Epithelial cell of proximal tubule (primary cell): Measurements from ENCODE around the gene ANOS1. TPM values are rescaled to one million over a fixed set of nuclear protein-coding genes. Genes with fewer than 3 reads are reported as not detected.

ENCODE experiments used
- DNase-seq: peaks from one replicate; pipeline ENCODE4 v3.0.0-alpha.2; 2011; ENCODE audit warnings: low read depth
- H3K4me3 ChIP-seq: 2 replicates; pipeline ENCODE4 v1.5.1; 2011; ENCODE audit warnings: low read depth, mild to moderate bottlenecking, low read length
- CTCF ChIP-seq: conservative IDR thresholded peaks from 2 replicates; pipeline ENCODE4 v1.5.1; 2012; ENCODE audit warnings: low read depth, mild to moderate bottlenecking, low read length
- total RNA-seq: library from RNA; depleted of rRNA; stranded (reverse); fragments of >200 nt; gene quantifications from 2 replicates; pipeline ENCODE4 v1.2.3, GENCODE V29; 2015

ANOS1 gene
- total RNA-seq, 1 donor from 2014 or later = 2.3 TPM

- TF ChIP-seq CTCF = no peak
These were observed 99.0 kb downstream of the ANOS1 start for GRCh38 chrX:8632924-8633323.

GRCh38 chrX:8629871-8630270 lies 102.1 kb downstream of the ANOS1 start:
- H3K4me3 ChIP-seq = no peak overlapping the region
- TF ChIP-seq CTCF = no peak
- DNase-seq = no peak

More at GRCh38 chrX:8632924-8633323, 99.0 kb downstream of the ANOS1 start:
- no peak for DNase-seq
- no peak overlapping the region for H3K4me3 ChIP-seq

- no peak for TF ChIP-seq CTCF
- no peak overlapping the region for H3K4me3 ChIP-seq
- no peak for DNase-seq
These were observed 104.1 kb downstream of the ANOS1 start for GRCh38 chrX:8627796-8628195.

- DNase-seq = peak; percentile 20
- TF ChIP-seq CTCF = no peak
- H3K4me3 ChIP-seq = no peak overlapping the region
These were observed 124.6 kb downstream of the ANOS1 start for GRCh38 chrX:8607326-8607725.

- H3K4me3 ChIP-seq = no peak overlapping the region
- no peak for DNase-seq
- TF ChIP-seq CTCF = no peak
These were observed 127.8 kb downstream of the ANOS1 start for GRCh38 chrX:8604131-8604530.

GRCh38 chrX:8591501-8591900 lies 140.4 kb downstream of the ANOS1 start:
- no peak for TF ChIP-seq CTCF
- no peak overlapping the region for H3K4me3 ChIP-seq
- DNase-seq = no peak

- no peak for TF ChIP-seq CTCF
- DNase-seq = no peak
These were observed 145.0 kb downstream of the ANOS1 start for GRCh38 chrX:8586953-8587352.

More at GRCh38 chrX:8586953-8587352, 145.0 kb downstream of the ANOS1 start:
- H3K4me3 ChIP-seq = no peak overlapping the region
